Measurements from ENCODE around the gene ASB7. TPM values are rescaled to one million over a fixed set of nuclear protein-coding genes. Genes with fewer than 3 reads are reported as not detected.

Gene ASB7
- total RNA-seq, 1 donor from 2014 or later = 13.1 TPM

DNA sequence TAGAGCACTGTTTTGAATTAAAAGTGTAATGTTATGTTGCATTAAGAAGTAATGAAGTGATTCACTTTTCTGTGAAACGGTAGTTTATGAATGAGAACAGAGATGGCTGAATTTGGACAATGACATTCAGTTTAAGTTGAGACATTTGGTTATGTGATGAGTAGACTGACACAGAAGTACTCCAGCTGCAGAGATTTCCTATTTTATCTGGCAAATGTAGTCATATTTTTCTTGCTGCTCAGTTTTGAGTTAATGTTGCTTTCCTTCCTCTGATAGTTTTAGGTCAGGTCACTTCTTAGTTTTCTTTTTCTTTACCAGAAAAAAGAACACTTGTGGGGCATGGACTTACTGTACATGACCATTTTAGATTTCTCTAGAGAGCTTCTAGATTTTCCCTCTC lies 51.2 kb downstream of the ASB7 start:
- Mint-ChIP-seq H3K4me1 (ENCODE audit: unreplicated experiment) (peaks cover 13% of the 10 kb centered on the region), H3K9me3 (ENCODE audit: unreplicated experiment) (no peaks in the 10 kb centered on the region), H3K27me3 (ENCODE audit: unreplicated experiment) (no peaks in the 10 kb centered on the region), H3K36me3 (ENCODE audit: unreplicated experiment) (peaks cover 4% of the 10 kb centered on the region), H3K4me3 (ENCODE audit: unreplicated experiment) (no peak overlapping the region), H3K27ac (ENCODE audit: unreplicated experiment) (no peak overlapping the region)
- TF ChIP-seq, protein P1, sequence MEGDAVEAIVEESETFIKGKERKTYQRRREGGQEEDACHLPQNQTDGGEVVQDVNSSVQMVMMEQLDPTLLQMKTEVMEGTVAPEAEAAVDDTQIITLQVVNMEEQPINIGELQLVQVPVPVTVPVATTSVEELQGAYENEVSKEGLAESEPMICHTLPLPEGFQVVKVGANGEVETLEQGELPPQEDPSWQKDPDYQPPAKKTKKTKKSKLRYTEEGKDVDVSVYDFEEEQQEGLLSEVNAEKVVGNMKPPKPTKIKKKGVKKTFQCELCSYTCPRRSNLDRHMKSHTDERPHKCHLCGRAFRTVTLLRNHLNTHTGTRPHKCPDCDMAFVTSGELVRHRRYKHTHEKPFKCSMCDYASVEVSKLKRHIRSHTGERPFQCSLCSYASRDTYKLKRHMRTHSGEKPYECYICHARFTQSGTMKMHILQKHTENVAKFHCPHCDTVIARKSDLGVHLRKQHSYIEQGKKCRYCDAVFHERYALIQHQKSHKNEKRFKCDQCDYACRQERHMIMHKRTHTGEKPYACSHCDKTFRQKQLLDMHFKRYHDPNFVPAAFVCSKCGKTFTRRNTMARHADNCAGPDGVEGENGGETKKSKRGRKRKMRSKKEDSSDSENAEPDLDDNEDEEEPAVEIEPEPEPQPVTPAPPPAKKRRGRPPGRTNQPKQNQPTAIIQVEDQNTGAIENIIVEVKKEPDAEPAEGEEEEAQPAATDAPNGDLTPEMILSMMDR (IDR thresholded peaks at IDR 0.05) = no peak
- no peak for DNase-seq (ENCODE audit: extremely low spot score, unreplicated experiment)

GRCh38 chr15:100658895-100659294 lies 56.5 kb downstream of the ASB7 start:
- Mint-ChIP-seq H3K36me3 (ENCODE audit: unreplicated experiment) (no peaks in the 10 kb centered on the region), H3K9me3 (ENCODE audit: unreplicated experiment) (no peaks in the 10 kb centered on the region), H3K4me3 (ENCODE audit: unreplicated experiment) (no peak overlapping the region)

DNA sequence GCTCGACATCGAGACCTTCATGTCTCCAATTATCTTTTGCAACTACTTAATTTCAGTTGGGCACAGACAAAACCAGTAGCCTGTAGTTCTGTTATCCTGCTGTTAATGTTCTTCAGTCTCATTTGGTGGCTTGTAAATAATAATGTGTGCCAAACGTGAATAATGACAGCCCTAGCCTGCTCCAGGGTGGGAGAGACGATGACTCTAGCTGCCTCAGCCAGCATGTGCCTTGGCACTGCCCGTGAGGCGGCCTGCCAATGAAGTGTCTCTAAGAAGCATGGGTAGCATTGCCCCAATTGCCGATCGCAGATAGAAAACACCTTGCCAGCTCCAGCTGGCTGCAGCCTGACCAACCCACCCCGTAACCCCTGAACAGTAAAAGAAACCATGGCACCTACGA lies 58.8 kb downstream of the ASB7 start:
- Mint-ChIP-seq H3K36me3 (ENCODE audit: unreplicated experiment) (no peaks in the 10 kb centered on the region), H3K27me3 (ENCODE audit: unreplicated experiment) (no peaks in the 10 kb centered on the region), H3K4me1 (ENCODE audit: unreplicated experiment) (peaks cover 4% of the 10 kb centered on the region), H3K4me3 (ENCODE audit: unreplicated experiment) (no peak overlapping the region), H3K27ac (ENCODE audit: unreplicated experiment) (no peak overlapping the region), H3K9me3 (ENCODE audit: unreplicated experiment) (no peaks in the 10 kb centered on the region)
- TF ChIP-seq, protein P1 (IDR thresholded peaks at IDR 0.05) = no peak
- no peak for DNase-seq (ENCODE audit: extremely low spot score, unreplicated experiment)

More at GRCh38 chr15:100658895-100659294, 56.5 kb downstream of the ASB7 start:
- DNase-seq (ENCODE audit: extremely low spot score, unreplicated experiment) = no peak
- H3K27me3 Mint-ChIP-seq (ENCODE audit: unreplicated experiment) = no peaks in the 10 kb centered on the region
- H3K27ac Mint-ChIP-seq (ENCODE audit: unreplicated experiment) = no peak overlapping the region
- H3K4me1 Mint-ChIP-seq (ENCODE audit: unreplicated experiment) = peaks cover 7% of the 10 kb centered on the region
- TF ChIP-seq, protein P1 (IDR thresholded peaks at IDR 0.05) = no peak

- H3K4me1 Mint-ChIP-seq (ENCODE audit: unreplicated experiment) = peaks cover 8% of the 10 kb centered on the region
- no peaks in the 10 kb centered on the region for H3K27me3 Mint-ChIP-seq (ENCODE audit: unreplicated experiment)
- TF ChIP-seq, protein P1 (IDR thresholded peaks at IDR 0.05) = peak; percentile 26
- no peaks in the 10 kb centered on the region for H3K9me3 Mint-ChIP-seq (ENCODE audit: unreplicated experiment)
- H3K27ac Mint-ChIP-seq (ENCODE audit: unreplicated experiment) = no peak overlapping the region
- no peak for DNase-seq (ENCODE audit: extremely low spot score, unreplicated experiment)
- no peaks in the 10 kb centered on the region for H3K36me3 Mint-ChIP-seq (ENCODE audit: unreplicated experiment)
- H3K4me3 Mint-ChIP-seq (ENCODE audit: unreplicated experiment) = no peak overlapping the region
Measured at GRCh38 chr15:100663086-100663914, 60.9 kb downstream of the ASB7 start.

DNA sequence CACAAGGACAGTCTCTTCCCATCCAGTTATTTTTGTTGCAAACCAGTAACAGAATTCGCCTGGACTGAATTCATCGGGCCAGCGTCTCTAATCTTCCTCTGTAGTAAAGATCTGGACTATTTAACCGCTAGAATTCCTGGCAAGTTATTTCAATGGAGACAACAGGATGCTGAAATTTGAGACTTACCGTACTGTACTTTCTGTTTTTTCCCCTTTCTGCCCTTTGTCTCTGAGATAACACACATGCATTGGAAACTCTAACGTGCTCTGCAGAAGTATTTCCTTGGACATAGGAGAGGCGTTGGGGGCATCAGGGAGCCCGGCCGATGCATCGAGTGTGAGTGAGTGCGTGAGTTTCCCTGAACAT lies 61.5 kb downstream of the ASB7 start:
- H3K36me3 Mint-ChIP-seq (ENCODE audit: unreplicated experiment) = no peaks in the 10 kb centered on the region
- no peaks in the 10 kb centered on the region for H3K27me3 Mint-ChIP-seq (ENCODE audit: unreplicated experiment)
- H3K27ac Mint-ChIP-seq (ENCODE audit: unreplicated experiment) = no peak overlapping the region
- H3K4me1 Mint-ChIP-seq (ENCODE audit: unreplicated experiment) = peaks cover 8% of the 10 kb centered on the region
- no peak overlapping the region for H3K4me3 Mint-ChIP-seq (ENCODE audit: unreplicated experiment)
- H3K9me3 Mint-ChIP-seq (ENCODE audit: unreplicated experiment) = no peaks in the 10 kb centered on the region
- DNase-seq (ENCODE audit: extremely low spot score, unreplicated experiment) = no peak
- TF ChIP-seq, protein P1 (IDR thresholded peaks at IDR 0.05) = no peak

Data from osteocyte (in vitro differentiated cells).